Nephron (organoid): ENCODE measurements around the gene TMBIM1.
A peak's percentile ranks its signal among the peaks of the same experiment; 100 is the strongest.
"Not testable (repeated sequence)": the region's sequence is repeated elsewhere in the genome, so short reads cannot be mapped to it uniquely, and the experiment has no call there.

ENCODE experiments used
- H3K27ac Mint-ChIP-seq, 3 experiments: 2 replicates each; pipeline ENCODE4 v1.8.0; 2020; ENCODE audit warnings: mixed read lengths in 3 of 3, mild to moderate bottlenecking in 2 of 3, moderate library complexity in 1 of 3
- H3K27me3 Mint-ChIP-seq: 2 replicates; pipeline ENCODE4 v1.8.0; 2021; ENCODE audit warnings: low read depth, mild to moderate bottlenecking, moderate library complexity, mixed read lengths
- H3K36me3 Mint-ChIP-seq: 2 replicates; pipeline ENCODE4 v1.8.0; 2020; ENCODE audit warnings: low read depth, mixed read lengths
- H3K4me1 Mint-ChIP-seq: 2 replicates; pipeline ENCODE4 v1.8.0; 2020; ENCODE audit warnings: mixed read lengths
- H3K4me3 Mint-ChIP-seq, 3 experiments: 2 replicates each; pipeline ENCODE4 v1.8.0; 2020; ENCODE audit warnings: mild to moderate bottlenecking in 3 of 3, mixed read lengths in 3 of 3, moderate library complexity in 2 of 3
- H3K9me3 Mint-ChIP-seq: 2 replicates; pipeline ENCODE4 v1.8.0; 2020; ENCODE audit warnings: mixed read lengths
- TF ChIP-seq, protein P1 (sequence below), 3 experiments: fragments of 200-600 bp; sonication (generic); IDR thresholded peaks; one replicate each; pipeline ENCODE4 v1.5.0; 2021; ENCODE audit warnings: antibody characterized with exemption in 3 of 3; ENCODE audit not compliant: unreplicated experiment in 3 of 3

The TMBIM1 gene

GRCh38 chr2:218313356-218313755 is 21.1 kb upstream of the TMBIM1 start:
- Mint-ChIP-seq H3K4me3 (no peak overlapping the region), H3K4me1 (peaks cover 31% of the 10 kb centered on the region)
- TF ChIP-seq, protein P1, sequence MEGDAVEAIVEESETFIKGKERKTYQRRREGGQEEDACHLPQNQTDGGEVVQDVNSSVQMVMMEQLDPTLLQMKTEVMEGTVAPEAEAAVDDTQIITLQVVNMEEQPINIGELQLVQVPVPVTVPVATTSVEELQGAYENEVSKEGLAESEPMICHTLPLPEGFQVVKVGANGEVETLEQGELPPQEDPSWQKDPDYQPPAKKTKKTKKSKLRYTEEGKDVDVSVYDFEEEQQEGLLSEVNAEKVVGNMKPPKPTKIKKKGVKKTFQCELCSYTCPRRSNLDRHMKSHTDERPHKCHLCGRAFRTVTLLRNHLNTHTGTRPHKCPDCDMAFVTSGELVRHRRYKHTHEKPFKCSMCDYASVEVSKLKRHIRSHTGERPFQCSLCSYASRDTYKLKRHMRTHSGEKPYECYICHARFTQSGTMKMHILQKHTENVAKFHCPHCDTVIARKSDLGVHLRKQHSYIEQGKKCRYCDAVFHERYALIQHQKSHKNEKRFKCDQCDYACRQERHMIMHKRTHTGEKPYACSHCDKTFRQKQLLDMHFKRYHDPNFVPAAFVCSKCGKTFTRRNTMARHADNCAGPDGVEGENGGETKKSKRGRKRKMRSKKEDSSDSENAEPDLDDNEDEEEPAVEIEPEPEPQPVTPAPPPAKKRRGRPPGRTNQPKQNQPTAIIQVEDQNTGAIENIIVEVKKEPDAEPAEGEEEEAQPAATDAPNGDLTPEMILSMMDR (IDR thresholded peaks at IDR 0.05; ENCODE audit: unreplicated experiment in 3 of 3): no peak

DNA sequence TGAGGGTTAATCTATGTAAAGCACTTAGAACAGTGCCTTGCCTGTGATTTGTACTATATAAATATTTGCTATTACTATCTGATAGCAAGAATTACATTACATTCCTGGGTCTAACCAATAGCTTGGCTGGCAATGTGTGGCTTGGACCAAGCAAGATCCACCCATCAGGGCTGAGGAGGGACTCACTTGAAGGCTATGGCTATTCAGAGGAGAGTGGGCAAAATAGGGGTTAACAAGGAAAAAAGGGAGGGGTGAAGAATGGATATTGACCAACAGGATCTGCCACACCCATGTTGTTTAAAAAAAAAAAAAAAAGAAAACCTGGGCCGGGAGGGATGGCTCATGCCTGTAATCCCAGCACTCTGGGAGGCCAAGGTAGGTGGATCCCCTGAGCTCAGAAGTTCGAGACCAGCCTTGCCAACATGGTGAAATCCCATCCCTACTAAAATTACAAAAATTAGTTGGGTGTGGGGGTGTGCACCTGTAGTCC is 20.0 kb upstream of the TMBIM1 start:
- Mint-ChIP-seq H3K27ac (peak overlapping the region; percentile 96 to 99 (median 99)), H3K36me3 (no peaks in the 10 kb centered on the region), H3K4me3 (no peak overlapping the region), H3K9me3 (no peaks in the 10 kb centered on the region), H3K27me3 (no peaks in the 10 kb centered on the region), H3K4me1 (peaks cover 31% of the 10 kb centered on the region)
- TF ChIP-seq, protein P1 (IDR thresholded peaks at IDR 0.05; ENCODE audit: unreplicated experiment in 3 of 3): no peak

More at GRCh38 chr2:218313356-218313755, 21.1 kb upstream of the TMBIM1 start:
- H3K27ac Mint-ChIP-seq: peak overlapping the region; percentile 46 to 50 (median 48)
- H3K9me3 Mint-ChIP-seq: no peaks in the 10 kb centered on the region
- H3K36me3 Mint-ChIP-seq: no peaks in the 10 kb centered on the region
- no peaks in the 10 kb centered on the region for H3K27me3 Mint-ChIP-seq

- Mint-ChIP-seq H3K27ac (peak overlapping the region; percentile 96 to 99 (median 99)), H3K4me3 (peak overlapping the region in 1 of 3 experiments; percentile 15), H3K4me1 (peaks cover 30% of the 10 kb centered on the region)
- not testable (repeated sequence) for H3K36me3 Mint-ChIP-seq, H3K27me3 Mint-ChIP-seq, H3K9me3 Mint-ChIP-seq
Observed at GRCh38 chr2:218311541-218312266, 19.4 kb upstream of the TMBIM1 start.

GRCh38 chr2:218310853-218311540 is 18.7 kb upstream of the TMBIM1 start:
- Mint-ChIP-seq H3K27ac (peak overlapping the region; percentile 96 to 99 (median 99)), H3K36me3 (no peaks in the 10 kb centered on the region), H3K4me3 (peak overlapping the region in 1 of 3 experiments; percentile 15), H3K9me3 (no peaks in the 10 kb centered on the region), H3K27me3 (no peaks in the 10 kb centered on the region), H3K4me1 (peaks cover 26% of the 10 kb centered on the region)
- TF ChIP-seq, protein P1 (IDR thresholded peaks at IDR 0.05; ENCODE audit: unreplicated experiment in 3 of 3): no peak

GRCh38 chr2:218307415-218308090 is 15.2 kb upstream of the TMBIM1 start:
- Mint-ChIP-seq H3K36me3 (no peaks in the 10 kb centered on the region), H3K27me3 (no peaks in the 10 kb centered on the region), H3K4me3 (no peak overlapping the region), H3K27ac (no peak overlapping the region), H3K4me1 (peaks cover 17% of the 10 kb centered on the region), H3K9me3 (no peaks in the 10 kb centered on the region)
- TF ChIP-seq, protein P1 (IDR thresholded peaks at IDR 0.05; ENCODE audit: unreplicated experiment in 3 of 3): no peak
